ENCODE data around the gene ACKR3.

ACKR3 gene

GRCh38 chr2:236557306-236558030 is 12.2 kb upstream of the ACKR3 start:
- no peaks in the 10 kb centered on the region for H3K36me3 ChIP-seq (ENCODE audit: control insufficient read depth, insufficient read depth, low read length)
- no peak overlapping the region for H3K4me3 ChIP-seq (ENCODE audit: low read length)
- no CpG with 5 or more reads among the region's 3 CpGs for WGBS (ENCODE audit: insufficient coverage, insufficient read length)
- no peaks in the 10 kb centered on the region for H3K27me3 ChIP-seq (ENCODE audit: control insufficient read depth, insufficient read depth, low read length)
- no peaks in the 10 kb centered on the region for H3K4me1 ChIP-seq (ENCODE audit: control insufficient read depth, insufficient read depth, low read length)
- H3K9me3 ChIP-seq (ENCODE audit: control insufficient read depth, insufficient read depth, low read length): no peaks in the 10 kb centered on the region
- H3K27ac ChIP-seq (ENCODE audit: low read length): no peak overlapping the region
- no peak for DNase-seq (ENCODE audit: low read depth, low spot score)

GRCh38 chr2:236558036-236558435 is 11.6 kb upstream of the ACKR3 start:
- H3K9me3 ChIP-seq (ENCODE audit: control insufficient read depth, insufficient read depth, low read length): no peaks in the 10 kb centered on the region
- DNase-seq (ENCODE audit: low read depth, low spot score): no peak
- no CpG with 5 or more reads among the region's 11 CpGs for WGBS (ENCODE audit: insufficient coverage, insufficient read length)
- H3K4me1 ChIP-seq (ENCODE audit: control insufficient read depth, insufficient read depth, low read length): no peaks in the 10 kb centered on the region
- H3K36me3 ChIP-seq (ENCODE audit: control insufficient read depth, insufficient read depth, low read length): no peaks in the 10 kb centered on the region
- H3K27me3 ChIP-seq (ENCODE audit: control insufficient read depth, insufficient read depth, low read length): no peaks in the 10 kb centered on the region
- no peak overlapping the region for H3K27ac ChIP-seq (ENCODE audit: low read length)
- no peak overlapping the region for H3K4me3 ChIP-seq (ENCODE audit: low read length)

GRCh38 chr2:236558993-236559978 is 10.3 kb upstream of the ACKR3 start:
- no peak for DNase-seq (ENCODE audit: low read depth, low spot score)
- no peaks in the 10 kb centered on the region for H3K27me3 ChIP-seq (ENCODE audit: control insufficient read depth, insufficient read depth, low read length)
- H3K4me3 ChIP-seq (ENCODE audit: low read length): no peak overlapping the region
- H3K36me3 ChIP-seq (ENCODE audit: control insufficient read depth, insufficient read depth, low read length): no peaks in the 10 kb centered on the region
- H3K4me1 ChIP-seq (ENCODE audit: control insufficient read depth, insufficient read depth, low read length): no peaks in the 10 kb centered on the region
- no peak overlapping the region for H3K27ac ChIP-seq (ENCODE audit: low read length)
- H3K9me3 ChIP-seq (ENCODE audit: control insufficient read depth, insufficient read depth, low read length): no peaks in the 10 kb centered on the region
- WGBS (ENCODE audit: insufficient coverage, insufficient read length): no CpG with 5 or more reads among the region's 6 CpGs

GRCh38 chr2:236561874-236562273 is 7.8 kb upstream of the ACKR3 start:
- no peaks in the 10 kb centered on the region for H3K9me3 ChIP-seq (ENCODE audit: control insufficient read depth, insufficient read depth, low read length)

DNA sequence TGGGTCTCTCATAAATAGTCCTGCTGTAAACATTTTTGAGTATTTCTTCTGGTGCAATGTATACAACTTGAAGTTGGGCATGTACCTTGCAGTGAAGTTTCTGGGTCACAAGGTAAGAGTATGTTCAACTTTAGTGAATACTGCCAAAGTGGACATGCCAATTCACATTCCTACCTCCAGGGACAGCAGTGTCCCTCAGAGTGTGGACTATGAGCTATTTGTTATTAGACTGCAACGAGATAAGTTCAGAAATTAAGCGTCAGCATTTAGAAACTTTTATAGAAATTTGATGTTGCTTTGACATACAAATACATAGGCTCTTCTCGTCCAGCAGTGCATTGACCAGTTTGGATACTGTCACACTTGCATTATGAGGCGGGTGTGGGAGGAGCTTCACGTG is 7.2 kb upstream of the ACKR3 start:
- no CpG with 5 or more reads among the region's 5 CpGs for WGBS (ENCODE audit: insufficient coverage, insufficient read length)
- Histone ChIP-seq H3K4me1 (ENCODE audit: control insufficient read depth, insufficient read depth, low read length) (no peaks in the 10 kb centered on the region), H3K4me3 (ENCODE audit: low read length) (no peak overlapping the region), H3K36me3 (ENCODE audit: control insufficient read depth, insufficient read depth, low read length) (no peaks in the 10 kb centered on the region), H3K9me3 (ENCODE audit: control insufficient read depth, insufficient read depth, low read length) (no peaks in the 10 kb centered on the region), H3K27ac (ENCODE audit: low read length) (no peak overlapping the region), H3K27me3 (ENCODE audit: control insufficient read depth, insufficient read depth, low read length) (no peaks in the 10 kb centered on the region; the same call in 1 of the 2 replicates)
- DNase-seq (ENCODE audit: low read depth, low spot score): no peak

More at GRCh38 chr2:236561874-236562273, 7.8 kb upstream of the ACKR3 start:
- no peaks in the 10 kb centered on the region for H3K4me1 ChIP-seq (ENCODE audit: control insufficient read depth, insufficient read depth, low read length)
- WGBS (ENCODE audit: insufficient coverage, insufficient read length): no CpG with 5 or more reads among the region's 3 CpGs
- no peaks in the 10 kb centered on the region for H3K27me3 ChIP-seq (ENCODE audit: control insufficient read depth, insufficient read depth, low read length)
- no peak for DNase-seq (ENCODE audit: low read depth, low spot score)
- no peaks in the 10 kb centered on the region for H3K36me3 ChIP-seq (ENCODE audit: control insufficient read depth, insufficient read depth, low read length)
- H3K4me3 ChIP-seq (ENCODE audit: low read length): no peak overlapping the region
- H3K27ac ChIP-seq (ENCODE audit: low read length): no peak overlapping the region

DNA sequence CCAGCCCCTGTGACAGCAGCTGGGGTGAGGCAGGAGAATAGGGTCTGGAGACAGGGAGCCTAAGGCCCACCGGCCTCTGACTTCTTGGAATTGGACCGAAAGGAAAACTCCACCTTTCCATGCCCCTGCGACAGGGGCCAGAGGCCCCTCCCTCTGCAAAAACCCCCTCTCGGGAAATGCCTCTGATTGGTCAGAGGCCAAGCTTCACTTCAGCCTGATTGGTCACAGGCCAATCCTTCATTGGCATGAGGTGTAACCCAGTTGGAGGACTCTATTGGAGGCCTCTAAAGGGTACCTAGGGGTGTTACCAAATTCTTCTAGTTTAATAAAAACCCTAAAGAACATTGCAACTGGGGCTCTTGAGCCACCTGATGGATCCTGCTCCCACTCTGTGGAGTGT is 5.7 kb upstream of the ACKR3 start:
- H3K27ac ChIP-seq (ENCODE audit: low read length): no peak overlapping the region
- no peaks in the 10 kb centered on the region for H3K36me3 ChIP-seq (ENCODE audit: control insufficient read depth, insufficient read depth, low read length)
- H3K27me3 ChIP-seq (ENCODE audit: control insufficient read depth, insufficient read depth, low read length): peaks cover 11% of the 10 kb centered on the region
- WGBS (ENCODE audit: insufficient coverage, insufficient read length): no CpG with 5 or more reads among the region's 4 CpGs
- H3K4me1 ChIP-seq (ENCODE audit: control insufficient read depth, insufficient read depth, low read length): peaks cover 1% of the 10 kb centered on the region; the same call in 1 of the 2 replicates
- DNase-seq (ENCODE audit: low read depth, low spot score): no peak
- no peaks in the 10 kb centered on the region for H3K9me3 ChIP-seq (ENCODE audit: control insufficient read depth, insufficient read depth, low read length)
- H3K4me3 ChIP-seq (ENCODE audit: low read length): no peak overlapping the region

GRCh38 chr2:236565212-236565611 is 4.4 kb upstream of the ACKR3 start:
- H3K4me1 ChIP-seq (ENCODE audit: control insufficient read depth, insufficient read depth, low read length): peaks cover 1% of the 10 kb centered on the region; the same call in 1 of the 2 replicates
- no peak overlapping the region for H3K27ac ChIP-seq (ENCODE audit: low read length)
- no peak overlapping the region for H3K4me3 ChIP-seq (ENCODE audit: low read length)
- no peaks in the 10 kb centered on the region for H3K9me3 ChIP-seq (ENCODE audit: control insufficient read depth, insufficient read depth, low read length)
- peaks cover 11% of the 10 kb centered on the region for H3K27me3 ChIP-seq (ENCODE audit: control insufficient read depth, insufficient read depth, low read length)
- no CpG with 5 or more reads among the region's 3 CpGs for WGBS (ENCODE audit: insufficient coverage, insufficient read length)
- no peak for DNase-seq (ENCODE audit: low read depth, low spot score)
- no peaks in the 10 kb centered on the region for H3K36me3 ChIP-seq (ENCODE audit: control insufficient read depth, insufficient read depth, low read length)

DNA sequence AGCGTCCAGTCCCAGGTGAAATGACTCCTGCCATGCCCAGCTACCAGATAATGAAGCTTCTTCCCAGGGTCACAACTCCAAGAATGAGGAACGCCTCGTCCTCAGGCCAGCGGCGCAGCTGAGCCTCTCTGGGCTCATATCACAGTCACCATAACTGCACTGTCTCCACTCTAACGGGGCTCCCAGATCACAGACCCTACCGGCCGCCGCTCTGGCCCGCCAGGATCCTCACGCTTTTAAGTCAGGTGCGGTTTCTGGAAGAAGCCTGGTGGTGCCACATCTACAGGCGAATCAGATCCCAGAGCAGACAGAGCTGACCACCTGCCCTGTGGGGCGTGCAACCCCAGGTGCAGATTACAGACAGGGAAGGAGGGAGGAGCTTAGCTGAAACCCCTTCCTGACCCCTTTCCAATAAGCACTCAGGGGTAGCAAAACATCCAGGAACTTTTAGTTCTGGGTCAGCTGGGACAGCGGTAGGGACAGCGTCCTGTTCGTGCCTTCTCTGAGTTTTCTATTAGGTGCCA is 3.7 kb upstream of the ACKR3 start:
- no peak overlapping the region for H3K4me3 ChIP-seq (ENCODE audit: low read length)
- peaks cover 1% of the 10 kb centered on the region; the same call in 1 of the 2 replicates for H3K4me1 ChIP-seq (ENCODE audit: control insufficient read depth, insufficient read depth, low read length)
- DNase-seq (ENCODE audit: low read depth, low spot score): no peak
- no peak overlapping the region for H3K27ac ChIP-seq (ENCODE audit: low read length)
- peaks cover 11% of the 10 kb centered on the region for H3K27me3 ChIP-seq (ENCODE audit: control insufficient read depth, insufficient read depth, low read length)
- no peaks in the 10 kb centered on the region for H3K9me3 ChIP-seq (ENCODE audit: control insufficient read depth, insufficient read depth, low read length)
- H3K36me3 ChIP-seq (ENCODE audit: control insufficient read depth, insufficient read depth, low read length): no peaks in the 10 kb centered on the region
- no CpG with 5 or more reads among the region's 17 CpGs for WGBS (ENCODE audit: insufficient coverage, insufficient read length)

DNA sequence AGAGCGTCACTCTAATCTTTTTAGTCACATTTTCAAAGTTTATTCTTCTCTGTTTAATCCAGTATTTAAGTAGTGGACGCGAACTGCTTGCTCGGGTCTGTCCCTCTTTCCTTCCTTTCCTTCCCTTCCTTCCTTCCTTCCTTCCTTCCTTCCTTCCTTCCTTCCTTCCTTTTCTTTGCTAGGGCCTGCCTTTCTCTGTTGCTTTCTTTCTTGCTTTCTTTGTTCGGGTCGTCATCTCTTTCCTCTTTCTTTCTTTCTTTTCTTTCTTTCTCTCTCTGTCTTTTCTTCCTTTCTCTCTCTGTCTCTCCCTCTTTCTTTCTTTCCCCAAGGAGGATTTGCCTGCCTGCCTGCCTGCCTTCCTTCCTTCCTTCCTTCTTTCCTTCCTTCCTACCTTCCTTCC is 3.0 kb upstream of the ACKR3 start:
- no peaks in the 10 kb centered on the region for H3K9me3 ChIP-seq (ENCODE audit: control insufficient read depth, insufficient read depth, low read length)
- H3K27me3 ChIP-seq (ENCODE audit: control insufficient read depth, insufficient read depth, low read length): peaks cover 11% of the 10 kb centered on the region
- WGBS (ENCODE audit: insufficient coverage, insufficient read length): no CpG with 5 or more reads among the region's 6 CpGs
- DNase-seq (ENCODE audit: low read depth, low spot score): no peak
- H3K4me3 ChIP-seq (ENCODE audit: low read length): no peak overlapping the region
- H3K4me1 ChIP-seq (ENCODE audit: control insufficient read depth, insufficient read depth, low read length): peaks cover 3% of the 10 kb centered on the region; the same call in 1 of the 2 replicates
- no peak overlapping the region for H3K27ac ChIP-seq (ENCODE audit: low read length)
- no peaks in the 10 kb centered on the region for H3K36me3 ChIP-seq (ENCODE audit: control insufficient read depth, insufficient read depth, low read length)
